HepG2 (cell line): ENCODE data around the gene DNPH1. TPM values are rescaled to one million over a fixed set of nuclear protein-coding genes. Genes with fewer than 3 reads are reported as not detected.

Experiments
- GABPA ChIP-seq, 2 experiments: IDR thresholded peaks; 2 replicates each; pipeline ENCODE4 v1.6.1; 2011 to 2016; ENCODE audit warnings: low read depth in 2 of 2, low read length in 1 of 2, missing biosample characterization in 1 of 2, missing genetic modification characterization in 1 of 2
- RCOR2 ChIP-seq: IDR thresholded peaks from 2 replicates; pipeline ENCODE4 v1.6.1; 2016; ENCODE audit warnings: missing biosample characterization, missing genetic modification reagents
- RFX1 ChIP-seq: fragments of 450-650 bp; IDR thresholded peaks from 2 replicates; pipeline ENCODE4 v1.6.1; 2017
- SMAD1 ChIP-seq: sonication (generic); formaldehyde crosslinking; IDR thresholded peaks from 2 replicates; pipeline ENCODE4 v1.4.0; 2020; ENCODE audit warnings: missing genetic modification reagents, low read depth, mild to moderate bottlenecking, borderline replicate concordance
- TBL1XR1 ChIP-seq: fragments of 150-350 bp; IDR thresholded peaks from 2 replicates; pipeline ENCODE4 v1.6.1; 2014; ENCODE audit warnings: borderline replicate concordance, low read length; ENCODE audit not compliant: partially characterized antibody
- ZC3H13 ChIP-seq: sonication (generic); formaldehyde crosslinking; IDR thresholded peaks from 2 replicates; pipeline ENCODE4 v1.8.1; 2023; ENCODE audit warnings: mild to moderate bottlenecking, missing genetic modification reagents, moderate library complexity
- ZKSCAN1 ChIP-seq: fragments of 150-350 bp; IDR thresholded peaks from 2 replicates; pipeline ENCODE4 v1.6.1; 2014; ENCODE audit warnings: low read length
- ZMAT3 ChIP-seq: sonication (generic); formaldehyde crosslinking; conservative IDR thresholded peaks from 2 replicates; pipeline ENCODE4 v1.7.0; 2021; ENCODE audit warnings: missing genetic modification reagents
- ZNF552 ChIP-seq: sonication (generic); formaldehyde crosslinking; IDR thresholded peaks from 2 replicates; pipeline ENCODE4 v1.9.0; 2022; ENCODE audit warnings: missing genetic modification reagents, mild to moderate bottlenecking, borderline replicate concordance
- polyA plus RNA-seq, 8 experiments: library from polyadenylated mRNA; depleted of rRNA in 3 of 8; stranded (reverse) in 7 of 8; unstranded in 1 of 8; fragments of >200 nt; fragmentation: Illumina TruSeq in 4 of 8; extraction: Trizol in 4 of 8; gene quantifications; 2 replicates each; pipeline versions ENCODE4 v1.2.1 to v1.2.3, GENCODE V29; 2011 to 2016; ENCODE audit warnings: low read depth in 4 of 8, missing spikeins in 1 of 8, mixed read lengths in 1 of 8; ENCODE audit not compliant: insufficient read depth in 1 of 8
- total RNA-seq, 5 experiments: library from RNA; depleted of rRNA; stranded (reverse); fragments of >200 nt; fragmentation: Illumina TruSeq; extraction: Trizol; gene quantifications; 2 replicates each; pipeline ENCODE4 v1.2.3, GENCODE V29; 2016; ENCODE audit warnings: low read depth in 1 of 5
- TF ChIP-seq, protein P1 (sequence below), 2 experiments: sonication (generic) in 1 of 2; formaldehyde crosslinking in 1 of 2; IDR thresholded peaks; 2 replicates each; pipeline versions ENCODE4 v1.6.1 to v1.9.0; 2014 to 2022; ENCODE audit warnings: antibody characterized with exemption in 1 of 2, borderline replicate concordance in 1 of 2, inconsistent platforms in 1 of 2, low read depth in 1 of 2, missing genetic modification reagents in 1 of 2
- TF ChIP-seq, protein P2 (sequence below): sonication (generic); formaldehyde crosslinking; IDR thresholded peaks from 2 replicates; pipeline ENCODE4 v1.5.0; 2020; ENCODE audit warnings: mild to moderate bottlenecking, missing genetic modification reagents
- TF ChIP-seq, protein P3 (sequence below): sonication (generic); formaldehyde crosslinking; IDR thresholded peaks from 2 replicates; pipeline ENCODE4 v1.5.0; 2020; ENCODE audit warnings: mild to moderate bottlenecking, missing genetic modification reagents
- TF ChIP-seq, protein P4 (sequence below): sonication (generic); formaldehyde crosslinking; IDR thresholded peaks from 2 replicates; pipeline ENCODE4 v1.8.1; 2023; ENCODE audit warnings: mild to moderate bottlenecking, moderate library complexity, missing genetic modification reagents
- TF ChIP-seq, protein P5 (sequence below): sonication (generic); formaldehyde crosslinking; IDR thresholded peaks from 2 replicates; pipeline ENCODE4 v1.4.0; 2020; ENCODE audit warnings: missing genetic modification reagents

DNPH1 gene
- total and polyA plus RNA-seq, 2 of the 13 experiments (the other 11 are each of a cell fraction or from before 2014, with no cell fraction given), result 56.5 to 75.1 TPM

DNA sequence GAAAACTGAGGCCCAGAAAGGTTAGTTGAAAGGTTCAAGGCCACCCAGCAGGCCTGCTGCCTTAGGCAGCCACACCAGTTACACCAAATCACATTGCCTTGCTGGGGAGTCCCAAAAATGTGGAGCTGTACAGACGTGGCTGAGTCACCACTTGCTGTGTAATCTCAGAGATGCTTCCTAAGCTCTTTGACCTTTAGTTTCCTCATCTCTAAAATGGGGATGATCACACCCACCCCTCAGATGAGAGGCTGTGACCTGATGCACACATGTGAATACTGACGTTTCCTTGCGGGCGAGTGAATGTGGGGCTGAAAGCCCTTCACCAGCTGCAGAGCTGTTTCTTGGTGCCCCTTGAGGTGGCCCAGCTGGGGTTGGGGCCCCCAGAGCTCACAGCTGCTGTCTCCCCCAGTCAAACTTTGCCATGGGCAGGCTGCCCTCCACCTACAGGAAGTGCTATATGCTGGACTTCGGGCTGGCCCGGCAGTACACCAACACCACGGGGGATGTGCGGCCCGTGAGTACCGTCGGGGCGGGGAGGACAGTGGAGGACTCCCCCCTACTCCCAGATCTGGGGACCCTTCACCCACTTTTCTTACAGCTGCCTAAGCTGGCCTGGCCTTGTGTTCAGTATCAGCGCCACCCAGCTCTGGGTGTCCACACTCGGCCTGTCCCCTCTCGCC, 25.0 kb upstream of the DNPH1 start (continued):
- TF ChIP-seq, protein P1, sequence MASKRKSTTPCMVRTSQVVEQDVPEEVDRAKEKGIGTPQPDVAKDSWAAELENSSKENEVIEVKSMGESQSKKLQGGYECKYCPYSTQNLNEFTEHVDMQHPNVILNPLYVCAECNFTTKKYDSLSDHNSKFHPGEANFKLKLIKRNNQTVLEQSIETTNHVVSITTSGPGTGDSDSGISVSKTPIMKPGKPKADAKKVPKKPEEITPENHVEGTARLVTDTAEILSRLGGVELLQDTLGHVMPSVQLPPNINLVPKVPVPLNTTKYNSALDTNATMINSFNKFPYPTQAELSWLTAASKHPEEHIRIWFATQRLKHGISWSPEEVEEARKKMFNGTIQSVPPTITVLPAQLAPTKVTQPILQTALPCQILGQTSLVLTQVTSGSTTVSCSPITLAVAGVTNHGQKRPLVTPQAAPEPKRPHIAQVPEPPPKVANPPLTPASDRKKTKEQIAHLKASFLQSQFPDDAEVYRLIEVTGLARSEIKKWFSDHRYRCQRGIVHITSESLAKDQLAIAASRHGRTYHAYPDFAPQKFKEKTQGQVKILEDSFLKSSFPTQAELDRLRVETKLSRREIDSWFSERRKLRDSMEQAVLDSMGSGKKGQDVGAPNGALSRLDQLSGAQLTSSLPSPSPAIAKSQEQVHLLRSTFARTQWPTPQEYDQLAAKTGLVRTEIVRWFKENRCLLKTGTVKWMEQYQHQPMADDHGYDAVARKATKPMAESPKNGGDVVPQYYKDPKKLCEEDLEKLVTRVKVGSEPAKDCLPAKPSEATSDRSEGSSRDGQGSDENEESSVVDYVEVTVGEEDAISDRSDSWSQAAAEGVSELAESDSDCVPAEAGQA (IDR thresholded peaks at IDR 0.05; ENCODE audit: low read depth), result no peak
- TF ChIP-seq, protein P1 (CRISPR knock-in tag; IDR thresholded peaks at IDR 0.05; ENCODE audit: borderline replicate concordance), result no peak
- TF ChIP-seq GABPA (IDR thresholded peaks at IDR 0.05; ENCODE audit: low read depth, low read length) (no peak), GABPA (CRISPR knock-in tag; IDR thresholded peaks at IDR 0.05; ENCODE audit: low read depth) (peak; percentile 35; the same call in 1 of the 2 replicates), TBL1XR1 (no peak), RFX1 (no peak), RCOR2 (CRISPR knock-in tag) (0 out of 2 replicates have a peak, but pooled peaks have one; percentile 21), ZKSCAN1 (no peak), ZNF552 (no peak), ZMAT3 (CRISPR knock-in tag) (no peak), SMAD1 (CRISPR knock-in tag) (no peak), ZC3H13 (CRISPR knock-in tag) (no peak)
- TF ChIP-seq, protein P2, sequence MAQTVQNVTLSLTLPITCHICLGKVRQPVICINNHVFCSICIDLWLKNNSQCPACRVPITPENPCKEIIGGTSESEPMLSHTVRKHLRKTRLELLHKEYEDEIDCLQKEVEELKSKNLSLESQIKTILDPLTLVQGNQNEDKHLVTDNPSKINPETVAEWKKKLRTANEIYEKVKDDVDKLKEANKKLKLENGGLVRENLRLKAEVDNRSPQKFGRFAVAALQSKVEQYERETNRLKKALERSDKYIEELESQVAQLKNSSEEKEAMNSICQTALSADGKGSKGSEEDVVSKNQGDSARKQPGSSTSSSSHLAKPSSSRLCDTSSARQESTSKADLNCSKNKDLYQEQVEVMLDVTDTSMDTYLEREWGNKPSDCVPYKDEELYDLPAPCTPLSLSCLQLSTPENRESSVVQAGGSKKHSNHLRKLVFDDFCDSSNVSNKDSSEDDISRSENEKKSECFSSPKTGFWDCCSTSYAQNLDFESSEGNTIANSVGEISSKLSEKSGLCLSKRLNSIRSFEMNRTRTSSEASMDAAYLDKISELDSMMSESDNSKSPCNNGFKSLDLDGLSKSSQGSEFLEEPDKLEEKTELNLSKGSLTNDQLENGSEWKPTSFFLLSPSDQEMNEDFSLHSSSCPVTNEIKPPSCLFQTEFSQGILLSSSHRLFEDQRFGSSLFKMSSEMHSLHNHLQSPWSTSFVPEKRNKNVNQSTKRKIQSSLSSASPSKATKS (CRISPR knock-in tag), result no peak
- TF ChIP-seq, protein P3, sequence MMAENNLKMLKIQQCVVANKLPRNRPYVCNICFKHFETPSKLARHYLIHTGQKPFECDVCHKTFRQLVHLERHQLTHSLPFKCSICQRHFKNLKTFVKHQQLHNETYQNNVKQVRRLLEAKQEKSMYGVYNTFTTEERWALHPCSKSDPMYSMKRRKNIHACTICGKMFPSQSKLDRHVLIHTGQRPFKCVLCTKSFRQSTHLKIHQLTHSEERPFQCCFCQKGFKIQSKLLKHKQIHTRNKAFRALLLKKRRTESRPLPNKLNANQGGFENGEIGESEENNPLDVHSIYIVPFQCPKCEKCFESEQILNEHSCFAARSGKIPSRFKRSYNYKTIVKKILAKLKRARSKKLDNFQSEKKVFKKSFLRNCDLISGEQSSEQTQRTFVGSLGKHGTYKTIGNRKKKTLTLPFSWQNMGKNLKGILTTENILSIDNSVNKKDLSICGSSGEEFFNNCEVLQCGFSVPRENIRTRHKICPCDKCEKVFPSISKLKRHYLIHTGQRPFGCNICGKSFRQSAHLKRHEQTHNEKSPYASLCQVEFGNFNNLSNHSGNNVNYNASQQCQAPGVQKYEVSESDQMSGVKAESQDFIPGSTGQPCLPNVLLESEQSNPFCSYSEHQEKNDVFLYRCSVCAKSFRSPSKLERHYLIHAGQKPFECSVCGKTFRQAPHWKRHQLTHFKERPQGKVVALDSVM (CRISPR knock-in tag), result no peak
- TF ChIP-seq, protein P4, sequence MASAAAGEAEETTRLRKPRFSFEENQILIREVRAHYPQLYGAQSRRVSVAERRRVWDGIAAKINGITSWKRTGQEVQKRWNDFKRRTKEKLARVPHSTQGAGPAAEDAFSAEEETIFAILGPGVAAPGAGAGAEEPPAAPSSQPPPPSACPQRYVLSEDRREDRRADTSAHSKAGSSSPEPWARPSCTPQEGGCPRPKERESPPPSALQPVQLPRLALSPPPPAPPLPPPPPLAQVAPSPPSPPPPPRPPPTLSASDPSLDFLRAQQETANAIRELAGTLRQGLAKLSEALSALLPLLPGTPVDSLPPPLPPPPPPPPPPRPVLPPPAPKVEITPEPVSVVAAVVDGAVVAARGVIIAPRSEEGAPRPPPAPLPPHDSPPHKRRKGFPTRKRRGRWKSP (CRISPR knock-in tag), result no peak
- TF ChIP-seq, protein P5, sequence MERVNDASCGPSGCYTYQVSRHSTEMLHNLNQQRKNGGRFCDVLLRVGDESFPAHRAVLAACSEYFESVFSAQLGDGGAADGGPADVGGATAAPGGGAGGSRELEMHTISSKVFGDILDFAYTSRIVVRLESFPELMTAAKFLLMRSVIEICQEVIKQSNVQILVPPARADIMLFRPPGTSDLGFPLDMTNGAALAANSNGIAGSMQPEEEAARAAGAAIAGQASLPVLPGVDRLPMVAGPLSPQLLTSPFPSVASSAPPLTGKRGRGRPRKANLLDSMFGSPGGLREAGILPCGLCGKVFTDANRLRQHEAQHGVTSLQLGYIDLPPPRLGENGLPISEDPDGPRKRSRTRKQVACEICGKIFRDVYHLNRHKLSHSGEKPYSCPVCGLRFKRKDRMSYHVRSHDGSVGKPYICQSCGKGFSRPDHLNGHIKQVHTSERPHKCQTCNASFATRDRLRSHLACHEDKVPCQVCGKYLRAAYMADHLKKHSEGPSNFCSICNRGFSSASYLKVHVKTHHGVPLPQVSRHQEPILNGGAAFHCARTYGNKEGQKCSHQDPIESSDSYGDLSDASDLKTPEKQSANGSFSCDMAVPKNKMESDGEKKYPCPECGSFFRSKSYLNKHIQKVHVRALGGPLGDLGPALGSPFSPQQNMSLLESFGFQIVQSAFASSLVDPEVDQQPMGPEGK (CRISPR knock-in tag), result peak; percentile 44; the same call in 1 of the 2 replicates
